Bronchial epithelial cell (primary cell): ENCODE results near the gene RTN4RL1. TPM values are rescaled to one million over a fixed set of nuclear protein-coding genes. Genes with fewer than 3 reads are reported as not detected.
A peak's percentile ranks its signal among the peaks of the same experiment; 100 is the strongest.

ENCODE experiments used
- DNase-seq: peaks from one replicate; pipeline ENCODE4 v3.0.0-alpha.2; 2010; ENCODE audit warnings: low read depth
- FAIRE-seq: peaks from 2 replicates; lab custom pipeline; 2011; peaks lifted over from hg19 to GRCh38; lab: Jason Lieb, UNC
- H3K27me3 ChIP-seq: 2 replicates; pipeline ENCODE4 v1.5.1; 2011; ENCODE audit warnings: low read length; ENCODE audit not compliant: control insufficient read depth, insufficient read depth
- H3K36me3 ChIP-seq: 2 replicates; pipeline ENCODE4 v1.5.1; 2011; ENCODE audit warnings: low read length; ENCODE audit not compliant: control insufficient read depth, insufficient read depth
- H3K4me3 ChIP-seq: 2 replicates; pipeline ENCODE4 v1.5.1; 2011; ENCODE audit warnings: mild to moderate bottlenecking, low read depth, low read length, control low read depth
- total RNA-seq: library from RNA; depleted of rRNA; stranded (reverse); fragments of >200 nt; gene quantifications from 2 replicates; pipeline ENCODE4 v1.2.1, GENCODE V29; 2014
- TF ChIP-seq, protein P1 (sequence below): IDR thresholded peaks from 2 replicates; pipeline ENCODE4 v1.5.1; 2011; ENCODE audit warnings: mild to moderate bottlenecking, moderate library complexity, low read length, control low read depth, inconsistent platforms; ENCODE audit not compliant: insufficient read depth, severe bottlenecking

RTN4RL1 gene
- total RNA-seq, 1 donor from 2014 or later = 0.26 TPM

GRCh38 chr17:2027528-2028233 is 2.5 kb upstream of the RTN4RL1 start:
- TF ChIP-seq, protein P1, sequence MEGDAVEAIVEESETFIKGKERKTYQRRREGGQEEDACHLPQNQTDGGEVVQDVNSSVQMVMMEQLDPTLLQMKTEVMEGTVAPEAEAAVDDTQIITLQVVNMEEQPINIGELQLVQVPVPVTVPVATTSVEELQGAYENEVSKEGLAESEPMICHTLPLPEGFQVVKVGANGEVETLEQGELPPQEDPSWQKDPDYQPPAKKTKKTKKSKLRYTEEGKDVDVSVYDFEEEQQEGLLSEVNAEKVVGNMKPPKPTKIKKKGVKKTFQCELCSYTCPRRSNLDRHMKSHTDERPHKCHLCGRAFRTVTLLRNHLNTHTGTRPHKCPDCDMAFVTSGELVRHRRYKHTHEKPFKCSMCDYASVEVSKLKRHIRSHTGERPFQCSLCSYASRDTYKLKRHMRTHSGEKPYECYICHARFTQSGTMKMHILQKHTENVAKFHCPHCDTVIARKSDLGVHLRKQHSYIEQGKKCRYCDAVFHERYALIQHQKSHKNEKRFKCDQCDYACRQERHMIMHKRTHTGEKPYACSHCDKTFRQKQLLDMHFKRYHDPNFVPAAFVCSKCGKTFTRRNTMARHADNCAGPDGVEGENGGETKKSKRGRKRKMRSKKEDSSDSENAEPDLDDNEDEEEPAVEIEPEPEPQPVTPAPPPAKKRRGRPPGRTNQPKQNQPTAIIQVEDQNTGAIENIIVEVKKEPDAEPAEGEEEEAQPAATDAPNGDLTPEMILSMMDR = no peak
- FAIRE-seq = no peak

DNA sequence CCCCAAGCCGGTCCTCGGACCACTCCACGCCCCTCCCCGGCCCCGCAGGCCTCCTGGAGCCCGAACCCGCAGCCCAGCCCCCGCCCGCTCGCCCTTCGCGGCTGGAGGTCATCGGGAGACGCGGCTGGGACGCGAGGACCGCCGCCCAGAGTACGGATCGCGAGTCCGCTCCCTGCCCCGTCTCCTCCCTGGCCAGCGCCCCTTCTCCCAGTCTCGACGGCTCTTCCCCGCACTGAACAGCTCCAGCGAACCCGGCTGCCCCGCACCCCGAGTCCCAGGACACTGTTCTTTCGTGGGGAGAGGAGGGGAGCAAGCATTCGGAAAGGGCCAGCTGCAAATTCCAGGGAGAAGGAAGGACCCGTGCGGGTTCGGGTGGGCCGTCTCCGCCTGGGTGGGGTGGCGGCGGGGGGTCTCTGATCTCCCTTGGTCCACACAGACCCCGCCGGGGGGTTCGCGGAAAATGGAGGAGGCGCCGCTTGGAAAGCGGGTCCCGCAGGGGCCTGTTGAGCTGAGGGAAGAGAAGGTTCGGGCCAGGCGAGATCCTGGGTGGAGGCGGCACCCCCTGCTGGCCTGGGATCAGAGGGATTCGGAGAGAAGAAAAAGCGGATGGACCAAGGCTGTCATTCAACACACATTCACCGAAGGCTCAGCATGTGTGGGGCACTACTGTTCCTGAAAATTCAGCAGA is 632 bp upstream of the RTN4RL1 start:
- TF ChIP-seq, protein P1 = peak; percentile 91
- Histone ChIP-seq H3K27me3 (peaks cover 7% of the 10 kb centered on the region), H3K4me3 (peak overlapping the region; percentile 43), H3K36me3 (no peaks in the 10 kb centered on the region)
- DNase-seq (peak; percentile 55), FAIRE-seq (no peak)

More at GRCh38 chr17:2027528-2028233, 2.5 kb upstream of the RTN4RL1 start:
- Histone ChIP-seq H3K4me3 (no peak overlapping the region), H3K27me3 (peaks cover 5% of the 10 kb centered on the region), H3K36me3 (no peaks in the 10 kb centered on the region)
- no peak for DNase-seq

DNA sequence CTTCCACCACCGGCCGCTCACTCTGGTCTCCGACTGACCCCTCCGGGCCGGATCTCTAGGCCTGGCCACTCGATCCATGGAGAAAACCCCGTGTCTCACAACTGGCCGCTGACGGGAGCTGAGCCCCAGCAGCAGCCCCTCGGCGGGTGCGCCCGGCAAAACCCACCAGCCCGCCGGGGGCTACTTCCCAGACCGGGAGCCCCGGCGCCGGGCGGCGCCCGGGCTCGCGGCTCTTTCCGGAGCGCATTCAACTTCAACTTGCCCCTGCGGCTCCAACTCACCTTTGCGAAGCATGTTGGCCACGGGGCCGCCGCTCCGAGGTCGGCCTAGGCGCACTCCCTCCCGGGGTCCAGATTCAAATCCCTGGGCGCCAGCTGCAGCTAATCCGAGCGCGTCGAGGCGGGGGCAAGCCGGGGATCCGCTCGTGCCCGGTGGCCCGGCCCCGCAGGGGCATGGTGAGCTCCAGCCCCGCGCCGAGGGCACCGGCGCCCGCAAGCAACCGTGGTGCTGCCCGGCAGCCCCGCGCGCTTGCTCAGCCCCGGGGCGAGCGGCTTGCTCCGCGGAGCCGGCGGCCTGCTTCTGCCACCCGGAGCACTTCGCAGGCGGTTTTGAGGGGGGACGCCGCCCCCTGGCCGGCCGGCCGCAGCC is 438 bp downstream of the RTN4RL1 start:
- peaks cover 10% of the 10 kb centered on the region for H3K27me3 ChIP-seq
- FAIRE-seq = no peak
- peak overlapping the region; percentile 43 for H3K4me3 ChIP-seq
- TF ChIP-seq, protein P1 = no peak
- H3K36me3 ChIP-seq = no peaks in the 10 kb centered on the region
- no peak for DNase-seq

- H3K4me3 ChIP-seq = peak overlapping the region; percentile 43
- no peak for FAIRE-seq
- H3K36me3 ChIP-seq = no peaks in the 10 kb centered on the region
- peaks cover 10% of the 10 kb centered on the region for H3K27me3 ChIP-seq
- TF ChIP-seq, protein P1 = no peak
- no peak for DNase-seq
These were observed 1.2 kb downstream of the RTN4RL1 start for GRCh38 chr17:2023692-2024571.

GRCh38 chr17:2023256-2023655 is 1.9 kb downstream of the RTN4RL1 start:
- no peaks in the 10 kb centered on the region for H3K36me3 ChIP-seq

More at GRCh38 chr17:2023256-2023655, 1.9 kb downstream of the RTN4RL1 start:
- TF ChIP-seq, protein P1 = no peak
- H3K4me3 ChIP-seq = no peak overlapping the region
- H3K27me3 ChIP-seq = peaks cover 10% of the 10 kb centered on the region
- DNase-seq = no peak
- FAIRE-seq = no peak
